Uterus (tissue), 4 donors: Measurements from ENCODE around the gene RFK. TPM values are rescaled to one million over a fixed set of nuclear protein-coding genes. Genes with fewer than 3 reads are reported as not detected.

Experiments
- DNase-seq, 2 donors: peaks; one replicate each; pipeline ENCODE4 v3.0.0-alpha.2; 2019 to 2020
- H3K27ac ChIP-seq, 2 donors: fragments of 200-600 bp; sonication (generic); 1 replicate in 1 of 2; 2 replicates in 1 of 2; pipeline ENCODE4 v1.5.1; 2016 to 2018
- H3K27me3 ChIP-seq, 2 donors: fragments of 200-600 bp; sonication (generic); one replicate each; pipeline ENCODE4 v1.5.1; 2018 to 2019; ENCODE audit warnings: control low read depth in 1 of 2
- H3K36me3 ChIP-seq, 2 donors: fragments of 200-600 bp; sonication (generic); one replicate each; pipeline ENCODE4 v1.5.1; 2019; ENCODE audit warnings: control low read depth in 1 of 2
- H3K4me1 ChIP-seq, 2 donors: fragments of 200-600 bp; sonication (generic); one replicate each; pipeline ENCODE4 v1.5.1; 2018 to 2019; ENCODE audit warnings: control low read depth in 1 of 2
- H3K4me3 ChIP-seq, 2 donors: fragments of 200-600 bp; sonication (generic); 1 replicate in 1 of 2; 2 replicates in 1 of 2; pipeline ENCODE4 v1.5.1; 2018 to 2019; ENCODE audit warnings: mild to moderate bottlenecking in 1 of 2
- H3K9me3 ChIP-seq, 2 donors: fragments of 200-600 bp; sonication (generic); one replicate each; pipeline ENCODE4 v1.5.1; 2019; ENCODE audit warnings: control low read depth in 1 of 2
- CTCF ChIP-seq, 4 experiments: fragments of 200-600 bp in 2 of 4; fragments of 450-650 bp in 2 of 4; sonication (generic) in 2 of 4; IDR thresholded peaks; one replicate each; pipeline ENCODE4 v1.5.1; 2016 to 2019; ENCODE audit warnings: antibody characterized with exemption in 4 of 4, mild to moderate bottlenecking in 2 of 4, moderate library complexity in 1 of 4
- POLR2A ChIP-seq, 2 donors: fragments of 450-650 bp; IDR thresholded peaks; one replicate each; pipeline ENCODE4 v1.6.1; 2016; ENCODE audit warnings: antibody characterized with exemption in 2 of 2, mild to moderate bottlenecking in 1 of 2, moderate library complexity in 1 of 2
- intact Hi-C: fragments of 100-400 bp; cut with DNase I; formaldehyde crosslinking; loops from one replicate; pipeline ENCODE4 v1.15.1; 2023; ENCODE audit warnings: low total_unique reads
- total RNA-seq, 4 donors: library from RNA; depleted of rRNA in 3 of 4; stranded (reverse); fragments of >200 nt in 3 of 4; gene quantifications; one replicate each; pipeline versions ENCODE4 v1.1.0 to v1.2.4, GENCODE V29; 2014 to 2023
- donor health status: DM: yes; HTN: yes; CAD: no.

The RFK gene
- total RNA-seq, 4 donors from 2014 or later = 15.6 to 31.0 (median 19.2) TPM

- DNase-seq = no peak
- intact Hi-C loops = no loop called here
- Histone ChIP-seq H3K9me3 (no peaks in the 10 kb centered on the region), H3K27me3 (no peaks in the 10 kb centered on the region), H3K4me1 (no peaks in the 10 kb centered on the region), H3K27ac (no peak overlapping the region), H3K4me3 (no peak overlapping the region), H3K36me3 (no peaks in the 10 kb centered on the region)
- no peak for TF ChIP-seq POLR2A (IDR thresholded peaks at IDR 0.05)
- no peak for TF ChIP-seq CTCF (IDR thresholded peaks at IDR 0.05)
Observed at GRCh38 chr9:76359766-76360165, 34.5 kb downstream of the RFK start.

GRCh38 chr9:76359365-76359764 lies 34.9 kb downstream of the RFK start:
- Histone ChIP-seq H3K4me1 (no peaks in the 10 kb centered on the region), H3K27me3 (no peaks in the 10 kb centered on the region), H3K36me3 (no peaks in the 10 kb centered on the region), H3K4me3 (no peak overlapping the region), H3K9me3 (no peaks in the 10 kb centered on the region), H3K27ac (no peak overlapping the region)
- intact Hi-C loops = no loop called here
- TF ChIP-seq CTCF (IDR thresholded peaks at IDR 0.05) (no peak), POLR2A (IDR thresholded peaks at IDR 0.05) (no peak)
- no peak for DNase-seq

GRCh38 chr9:76358628-76359280 lies 35.5 kb downstream of the RFK start:
- H3K27me3 ChIP-seq = no peaks in the 10 kb centered on the region
- no peak overlapping the region for H3K27ac ChIP-seq
- TF ChIP-seq CTCF (IDR thresholded peaks at IDR 0.05) (no peak), POLR2A (IDR thresholded peaks at IDR 0.05) (no peak)
- no peaks in the 10 kb centered on the region for H3K9me3 ChIP-seq
- no peaks in the 10 kb centered on the region for H3K4me1 ChIP-seq
- no peak for DNase-seq
- H3K36me3 ChIP-seq = no peaks in the 10 kb centered on the region
- intact Hi-C loops = no loop called here
- H3K4me3 ChIP-seq = no peak overlapping the region

- DNase-seq = no peak
- no peaks in the 10 kb centered on the region for H3K4me1 ChIP-seq
- TF ChIP-seq POLR2A (IDR thresholded peaks at IDR 0.05) (no peak), CTCF (IDR thresholded peaks at IDR 0.05) (no peak)
- H3K9me3 ChIP-seq = no peaks in the 10 kb centered on the region
- no peaks in the 10 kb centered on the region for H3K36me3 ChIP-seq
- intact Hi-C loops = no loop called here
- no peak overlapping the region for H3K27ac ChIP-seq
- no peak overlapping the region for H3K4me3 ChIP-seq
- no peaks in the 10 kb centered on the region for H3K27me3 ChIP-seq
Observed at GRCh38 chr9:76357555-76357954, 36.7 kb downstream of the RFK start.

- no peak overlapping the region for H3K4me3 ChIP-seq
- H3K9me3 ChIP-seq = no peaks in the 10 kb centered on the region
- H3K27ac ChIP-seq = no peak overlapping the region
- no peaks in the 10 kb centered on the region for H3K4me1 ChIP-seq
- H3K36me3 ChIP-seq = no peaks in the 10 kb centered on the region
- DNase-seq = no peak
- no peak for TF ChIP-seq CTCF (IDR thresholded peaks at IDR 0.05)
- no peak for TF ChIP-seq POLR2A (IDR thresholded peaks at IDR 0.05)
- no peaks in the 10 kb centered on the region for H3K27me3 ChIP-seq
- intact Hi-C loops = no loop called here
Observed at GRCh38 chr9:76355886-76356285, 38.3 kb downstream of the RFK start.
